GM23338 (cell line): Measurements from ENCODE around the gene STARD8.

Source experiments
- CTCF ChIP-seq, 2 experiments: fragments of 200-600 bp in 1 of 2; sonication (generic) in 1 of 2; conservative IDR thresholded peaks; 2 replicates each; pipeline versions ENCODE4 v1.5.1 to v1.6.1; 2016 to 2017; ENCODE audit warnings: antibody characterized with exemption in 2 of 2, low read depth in 2 of 2, mild to moderate bottlenecking in 2 of 2, moderate library complexity in 1 of 2
- POLR2AphosphoS5 ChIP-seq: IDR thresholded peaks from 2 replicates; pipeline ENCODE4 v1.6.1; 2016; ENCODE audit warnings: antibody characterized with exemption, low read depth

- TF ChIP-seq CTCF (conservative IDR thresholded peaks at IDR 0.05; ENCODE audit: low read depth in 2 of 2) (no peak), POLR2AphosphoS5 (no peak)
Observed at GRCh38 chrX:68743754-68744153, 96.3 kb downstream of the STARD8 start.
